Measurements from ENCODE around the gene CA6.

GRCh38 chr1:9006956-9007615, 61.4 kb downstream of the CA6 start:
- TF ChIP-seq GATA2 (IDR thresholded peaks at IDR 0.05; ENCODE audit: low read depth, low read length), result no peak
- no peak for TF ChIP-seq GATA3 (IDR thresholded peaks at IDR 0.05; ENCODE audit: low read depth, low read length)

Measured in SH-SY5Y (cell line).